ENCODE results near the gene MAGI2. TPM values are rescaled to one million over a fixed set of nuclear protein-coding genes. Genes with fewer than 3 reads are reported as not detected.
A peak's percentile ranks its signal among the peaks of the same experiment; 100 is the strongest.

The MAGI2 gene
- total RNA-seq, 2 experiments from 2014 or later = 0.03 to 0.17 TPM

- DNase-seq (ENCODE audit: low spot score) = no peak
- no peak for TF ChIP-seq CTCF (conservative IDR thresholded peaks at IDR 0.05; ENCODE audit: low read length)
- no peak for TF ChIP-seq EZH2phosphoT487 (IDR thresholded peaks at IDR 0.05; ENCODE audit: borderline replicate concordance, low read depth, low read length)
- Histone ChIP-seq H4K20me1 (ENCODE audit: insufficient read depth, low read length) (no peaks in the 10 kb centered on the region), H3K36me3 (ENCODE audit: insufficient read depth, low read length) (no peaks in the 10 kb centered on the region), H3K4me1 (ENCODE audit: insufficient read depth, low read length, poor library complexity, severe bottlenecking) (no peaks in the 10 kb centered on the region), H3K9me2 (ENCODE audit: insufficient read depth, low read length) (no peaks in the 10 kb centered on the region), H3K27ac (ENCODE audit: low read depth, low read length, poor library complexity, severe bottlenecking) (no peak overlapping the region), H2AFZ (ENCODE audit: low read length) (no peak overlapping the region), H3K79me2 (ENCODE audit: insufficient read depth, low read depth, low read length) (no peaks in the 10 kb centered on the region), H3K4me3 (ENCODE audit: low read depth, low read length, poor library complexity, severe bottlenecking) (no peak overlapping the region), H3K9me3 (ENCODE audit: low read length) (no peaks in the 10 kb centered on the region), H3K4me2 (ENCODE audit: low read length) (no peak overlapping the region)
- no TSS peak for BruUV-seq (replicated peaks)
- intact Hi-C loops (cut with micrococcal nuclease; ENCODE audit: unreplicated experiment) = no loop called here
- ChIA-PET CTCF (ENCODE audit: unreplicated experiment) (no interaction called here), POLR2A (no interaction called here)
Measured at GRCh38 chr7:78780560-78780959, 672.9 kb downstream of the MAGI2 start.

GRCh38 chr7:78779788-78780187 is 673.7 kb downstream of the MAGI2 start:
- POLR2A ChIA-PET = no interaction called here
- no peak overlapping the region for H3K4me2 ChIP-seq (ENCODE audit: low read length)
- BruUV-seq (replicated peaks) = no TSS peak

GRCh38 chr7:78777829-78778228 is 675.6 kb downstream of the MAGI2 start:
- DNase-seq (ENCODE audit: low spot score) = no peak
- Histone ChIP-seq H3K4me3 (ENCODE audit: low read depth, low read length, poor library complexity, severe bottlenecking) (no peak overlapping the region), H3K9me3 (ENCODE audit: low read length) (no peaks in the 10 kb centered on the region), H3K4me1 (ENCODE audit: insufficient read depth, low read length, poor library complexity, severe bottlenecking) (no peaks in the 10 kb centered on the region), H3K36me3 (ENCODE audit: insufficient read depth, low read length) (no peaks in the 10 kb centered on the region), H3K4me2 (ENCODE audit: low read length) (no peak overlapping the region), H2AFZ (ENCODE audit: low read length) (no peak overlapping the region), H3K9me2 (ENCODE audit: insufficient read depth, low read length) (no peaks in the 10 kb centered on the region), H3K79me2 (ENCODE audit: insufficient read depth, low read depth, low read length) (no peaks in the 10 kb centered on the region), H4K20me1 (ENCODE audit: insufficient read depth, low read length) (no peaks in the 10 kb centered on the region), H3K27ac (ENCODE audit: low read depth, low read length, poor library complexity, severe bottlenecking) (no peak overlapping the region)
- intact Hi-C loops (cut with micrococcal nuclease; ENCODE audit: unreplicated experiment) = no loop called here
- ChIA-PET CTCF (ENCODE audit: unreplicated experiment) (no interaction called here), POLR2A (interaction anchor here (0.6 kb wide), 1 partner anchor 56 kb away, joined by 3 read pairs; no protein-coding TSS in a partner anchor)
- no peak for TF ChIP-seq CTCF (conservative IDR thresholded peaks at IDR 0.05; ENCODE audit: low read length)
- no peak for TF ChIP-seq EZH2phosphoT487 (IDR thresholded peaks at IDR 0.05; ENCODE audit: borderline replicate concordance, low read depth, low read length)
- BruUV-seq (replicated peaks) = no TSS peak

More at GRCh38 chr7:78779788-78780187, 673.7 kb downstream of the MAGI2 start:
- Histone ChIP-seq H3K9me2 (ENCODE audit: insufficient read depth, low read length) (no peaks in the 10 kb centered on the region), H3K9me3 (ENCODE audit: low read length) (no peaks in the 10 kb centered on the region), H2AFZ (ENCODE audit: low read length) (no peak overlapping the region), H4K20me1 (ENCODE audit: insufficient read depth, low read length) (no peaks in the 10 kb centered on the region), H3K4me3 (ENCODE audit: low read depth, low read length, poor library complexity, severe bottlenecking) (no peak overlapping the region), H3K27ac (ENCODE audit: low read depth, low read length, poor library complexity, severe bottlenecking) (no peak overlapping the region), H3K79me2 (ENCODE audit: insufficient read depth, low read depth, low read length) (no peaks in the 10 kb centered on the region), H3K36me3 (ENCODE audit: insufficient read depth, low read length) (no peaks in the 10 kb centered on the region), H3K4me1 (ENCODE audit: insufficient read depth, low read length, poor library complexity, severe bottlenecking) (no peaks in the 10 kb centered on the region)
- no peak for DNase-seq (ENCODE audit: low spot score)
- CTCF ChIA-PET (ENCODE audit: unreplicated experiment) = no interaction called here
- intact Hi-C loops (cut with micrococcal nuclease; ENCODE audit: unreplicated experiment) = no loop called here
- TF ChIP-seq EZH2phosphoT487 (IDR thresholded peaks at IDR 0.05; ENCODE audit: borderline replicate concordance, low read depth, low read length) = no peak
- TF ChIP-seq CTCF (conservative IDR thresholded peaks at IDR 0.05; ENCODE audit: low read length) = peak; percentile 52; the same call in 1 of the 2 replicates
